ENCODE results near the gene QSER1.
A peak's percentile ranks its signal among the peaks of the same experiment; 100 is the strongest.

- TF ChIP-seq EZH2 (IDR thresholded peaks at IDR 0.05; ENCODE audit: low read depth, unreplicated experiment) (no peak), CTCF (conservative IDR thresholded peaks at IDR 0.05; ENCODE audit: low read depth in 2 of 2) (peak in 1 of 2 experiments; percentile 44; a peak in 1 of 4 replicates), ETS1 (IDR thresholded peaks at IDR 0.05) (no peak), POLR2AphosphoS5 (IDR thresholded peaks at IDR 0.05; ENCODE audit: low read depth) (no peak), EZH2phosphoT487 (IDR thresholded peaks at IDR 0.05; ENCODE audit: unreplicated experiment) (no peak), REST (IDR thresholded peaks at IDR 0.05; ENCODE audit: unreplicated experiment) (no peak), CREB1 (CRISPR knock-in tag; IDR thresholded peaks at IDR 0.05; ENCODE audit: low read depth) (no peak), NANOG (IDR thresholded peaks at IDR 0.05; ENCODE audit: borderline replicate concordance) (no peak), ZNF331 (CRISPR knock-in tag; IDR thresholded peaks at IDR 0.05; ENCODE audit: low read depth) (no peak), STAT1 (IDR thresholded peaks at IDR 0.05; ENCODE audit: unreplicated experiment) (no peak), JUNB (IDR thresholded peaks at IDR 0.05; ENCODE audit: unreplicated experiment) (no peak), ZNF114 (CRISPR knock-in tag; IDR thresholded peaks at IDR 0.05) (no peak), ZNF462 (CRISPR knock-in tag; IDR thresholded peaks at IDR 0.05) (no peak)
Observed at GRCh38 chr11:32858731-32859130, 33.9 kb upstream of the QSER1 start.

Measured in GM23338 (cell line).